NCI-H460 (cell line): ENCODE data around the gene COX10. TPM values are rescaled to one million over a fixed set of nuclear protein-coding genes. Genes with fewer than 3 reads are reported as not detected.
"Not testable (repeated sequence)": the region's sequence is repeated elsewhere in the genome, so short reads cannot be mapped to it uniquely, and the experiment has no call there.

ENCODE experiments used
- DNase-seq: peaks from one replicate; pipeline ENCODE4 v3.0.0-alpha.2; 2016; ENCODE audit warnings: low read depth; ENCODE audit errors: extremely low read depth
- total RNA-seq: library from RNA; depleted of rRNA; stranded (reverse); fragments of >200 nt; shearing (Covaris generic); gene quantifications from 2 replicates; pipeline ENCODE4 v1.2.3, GENCODE V29; 2014

Gene COX10
- total RNA-seq, 1 experiment from 2014 or later, result 41.3 TPM

- no peak for DNase-seq
These were observed 49.6 kb downstream of the COX10 start for GRCh38 chr17:14118951-14119350.

- DNase-seq, result no peak
These were observed 50.2 kb downstream of the COX10 start for GRCh38 chr17:14119546-14119945.

GRCh38 chr17:14121952-14122351, 52.6 kb downstream of the COX10 start:
- no peak for DNase-seq

GRCh38 chr17:14123619-14124278, 54.4 kb downstream of the COX10 start:
- DNase-seq, result no peak

GRCh38 chr17:14124854-14125253, 55.5 kb downstream of the COX10 start:
- no peak for DNase-seq

- DNase-seq, result no peak
These were observed 56.3 kb downstream of the COX10 start for GRCh38 chr17:14125518-14126137.

- DNase-seq, result no peak
These were observed 63.8 kb downstream of the COX10 start for GRCh38 chr17:14133104-14133503.

GRCh38 chr17:14134456-14134855, 65.2 kb downstream of the COX10 start:
- no peak for DNase-seq

GRCh38 chr17:14135906-14136590, 66.7 kb downstream of the COX10 start:
- DNase-seq, result no peak

GRCh38 chr17:14138649-14139048, 69.3 kb downstream of the COX10 start:
- DNase-seq, result no peak

GRCh38 chr17:14143688-14144087, 74.4 kb downstream of the COX10 start:
- DNase-seq, result no peak

- no peak for DNase-seq
These were observed 75.2 kb downstream of the COX10 start for GRCh38 chr17:14144508-14144907.

- DNase-seq, result no peak
These were observed 80.4 kb downstream of the COX10 start for GRCh38 chr17:14149751-14150150.

- DNase-seq, result no peak
These were observed 81.3 kb downstream of the COX10 start for GRCh38 chr17:14150619-14151018.

- no peak for DNase-seq
These were observed 83.4 kb downstream of the COX10 start for GRCh38 chr17:14152721-14153120.

GRCh38 chr17:14153374-14153773, 84.1 kb downstream of the COX10 start:
- DNase-seq, result no peak

GRCh38 chr17:14156689-14157088, 87.4 kb downstream of the COX10 start:
- DNase-seq, result no peak

GRCh38 chr17:14157822-14158221, 88.5 kb downstream of the COX10 start:
- DNase-seq, result no peak

GRCh38 chr17:14158707-14159106, 89.4 kb downstream of the COX10 start:
- DNase-seq, result no peak

GRCh38 chr17:14161419-14161818, 92.1 kb downstream of the COX10 start:
- no peak for DNase-seq

GRCh38 chr17:14165616-14166015, 96.3 kb downstream of the COX10 start:
- DNase-seq, result no peak

GRCh38 chr17:14167831-14168230, 98.5 kb downstream of the COX10 start:
- not testable (repeated sequence) for DNase-seq
